Endothelial cell of umbilical vein (primary cell): ENCODE results near the gene NUMA1.

Source experiments
- GATA2 ChIP-seq: IDR thresholded peaks from 2 replicates; pipeline ENCODE4 v1.7.0; 2011; ENCODE audit warnings: low read depth, mild to moderate bottlenecking, moderate library complexity, mixed read lengths, low read length; ENCODE audit not compliant: insufficient read length, insufficient read depth
- MYC ChIP-seq: IDR thresholded peaks from one replicate; pipeline ENCODE4 v1.6.1; 2011; ENCODE audit warnings: mild to moderate bottlenecking, low read depth, low read length
- POLR2A ChIP-seq: IDR thresholded peaks from 2 replicates; pipeline ENCODE4 v1.6.1; 2012; ENCODE audit warnings: low read depth, mild to moderate bottlenecking, control low read depth, low read length
- POLR2AphosphoS5 ChIP-seq: IDR thresholded peaks from 2 replicates; pipeline ENCODE4 v1.6.1; 2012; ENCODE audit warnings: low read depth, mild to moderate bottlenecking, control low read depth, low read length, moderate library complexity; ENCODE audit not compliant: insufficient read depth
- TF ChIP-seq, protein P1 (sequence below), 2 donors: IDR thresholded peaks; 1 replicate in 1 of 2; 2 replicates in 1 of 2; pipeline ENCODE4 v1.5.1; 2011; ENCODE audit warnings: low read length in 2 of 2, mild to moderate bottlenecking in 2 of 2, moderate library complexity in 2 of 2, control low read depth in 1 of 2, inconsistent platforms in 1 of 2, low read depth in 1 of 2; ENCODE audit not compliant: insufficient read depth in 1 of 2; ENCODE audit errors: extremely low read depth in 1 of 2

DNA sequence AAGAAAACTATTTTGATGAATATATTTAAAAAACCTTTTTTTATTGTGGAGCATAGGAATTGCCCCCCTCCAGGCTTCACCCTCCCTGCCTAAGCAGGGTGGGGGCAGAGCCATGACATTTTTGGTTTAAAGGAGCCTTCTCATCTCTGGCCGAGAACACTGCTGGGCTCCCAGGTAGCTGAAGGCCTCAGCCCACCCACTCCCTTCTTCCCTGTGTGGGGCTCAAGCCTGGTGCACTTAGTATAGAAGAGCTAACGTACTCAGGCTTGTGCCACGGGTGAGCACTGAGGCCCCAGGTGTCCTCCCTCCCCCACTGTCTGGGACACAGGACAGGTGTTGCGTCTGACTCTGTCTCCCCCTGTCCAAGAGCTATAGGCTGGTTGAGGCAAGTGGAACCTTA lies 83.8 kb downstream of the NUMA1 start:
- TF ChIP-seq, protein P1, sequence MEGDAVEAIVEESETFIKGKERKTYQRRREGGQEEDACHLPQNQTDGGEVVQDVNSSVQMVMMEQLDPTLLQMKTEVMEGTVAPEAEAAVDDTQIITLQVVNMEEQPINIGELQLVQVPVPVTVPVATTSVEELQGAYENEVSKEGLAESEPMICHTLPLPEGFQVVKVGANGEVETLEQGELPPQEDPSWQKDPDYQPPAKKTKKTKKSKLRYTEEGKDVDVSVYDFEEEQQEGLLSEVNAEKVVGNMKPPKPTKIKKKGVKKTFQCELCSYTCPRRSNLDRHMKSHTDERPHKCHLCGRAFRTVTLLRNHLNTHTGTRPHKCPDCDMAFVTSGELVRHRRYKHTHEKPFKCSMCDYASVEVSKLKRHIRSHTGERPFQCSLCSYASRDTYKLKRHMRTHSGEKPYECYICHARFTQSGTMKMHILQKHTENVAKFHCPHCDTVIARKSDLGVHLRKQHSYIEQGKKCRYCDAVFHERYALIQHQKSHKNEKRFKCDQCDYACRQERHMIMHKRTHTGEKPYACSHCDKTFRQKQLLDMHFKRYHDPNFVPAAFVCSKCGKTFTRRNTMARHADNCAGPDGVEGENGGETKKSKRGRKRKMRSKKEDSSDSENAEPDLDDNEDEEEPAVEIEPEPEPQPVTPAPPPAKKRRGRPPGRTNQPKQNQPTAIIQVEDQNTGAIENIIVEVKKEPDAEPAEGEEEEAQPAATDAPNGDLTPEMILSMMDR (IDR thresholded peaks at IDR 0.05; ENCODE audit: extremely low read depth in 1 of 2, insufficient read depth in 1 of 2, low read depth in 1 of 2, low read length in 2 of 2), result no peak
- TF ChIP-seq POLR2AphosphoS5, result no peak
- no peak for TF ChIP-seq POLR2A
- TF ChIP-seq GATA2, result no peak
- TF ChIP-seq MYC, result no peak
